ENCODE measurements around the gene PLGRKT.
"Not testable (repeated sequence)": the region's sequence is repeated elsewhere in the genome, so short reads cannot be mapped to it uniquely, and the experiment has no call there.

Gene PLGRKT

GRCh38 chr9:5452286-5452609, 14.5 kb upstream of the PLGRKT start:
- DNase-seq (ENCODE audit: low spot score) = no peak

DNA sequence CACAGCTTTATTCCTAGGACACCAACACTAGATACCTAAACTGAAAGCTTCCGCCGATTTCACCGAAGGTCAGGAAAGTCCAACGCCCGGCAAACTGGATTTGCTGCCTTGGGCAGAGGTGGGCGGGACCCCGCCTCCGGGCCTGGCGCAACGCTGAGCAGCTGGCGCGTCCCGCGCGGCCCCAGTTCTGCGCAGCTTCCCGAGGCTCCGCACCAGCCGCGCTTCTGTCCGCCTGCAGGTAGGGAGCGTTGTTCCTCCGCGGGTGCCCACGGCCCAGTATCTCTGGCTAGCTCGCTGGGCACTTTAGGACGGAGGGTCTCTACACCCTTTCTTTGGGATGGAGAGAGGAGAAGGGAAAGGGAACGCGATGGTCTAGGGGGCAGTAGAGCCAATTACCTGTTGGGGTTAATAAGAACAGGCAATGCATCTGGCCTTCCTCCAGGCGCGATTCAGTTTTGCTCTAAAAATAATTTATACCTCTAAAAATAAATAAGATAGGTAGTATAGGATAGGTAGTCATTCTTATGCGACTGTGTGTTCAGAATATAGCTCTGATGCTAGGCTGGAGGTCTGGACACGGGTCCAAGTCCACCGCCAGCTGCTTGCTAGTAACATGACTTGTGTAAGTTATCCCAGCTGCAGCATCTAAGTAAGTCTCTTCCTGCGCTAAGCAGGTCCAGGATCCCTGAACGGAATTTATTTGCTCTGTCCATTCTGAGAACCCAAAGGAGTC, 12.8 kb upstream of the PLGRKT start, which contains the start of gene CD274:
CD274 (plus strand) TSS at position 184 of the 733 bp plus-strand sequence. CDS start 5,572 bp downstream, outside the sequence.
- DNase-seq (ENCODE audit: low spot score) = peak; percentile 60

DNA sequence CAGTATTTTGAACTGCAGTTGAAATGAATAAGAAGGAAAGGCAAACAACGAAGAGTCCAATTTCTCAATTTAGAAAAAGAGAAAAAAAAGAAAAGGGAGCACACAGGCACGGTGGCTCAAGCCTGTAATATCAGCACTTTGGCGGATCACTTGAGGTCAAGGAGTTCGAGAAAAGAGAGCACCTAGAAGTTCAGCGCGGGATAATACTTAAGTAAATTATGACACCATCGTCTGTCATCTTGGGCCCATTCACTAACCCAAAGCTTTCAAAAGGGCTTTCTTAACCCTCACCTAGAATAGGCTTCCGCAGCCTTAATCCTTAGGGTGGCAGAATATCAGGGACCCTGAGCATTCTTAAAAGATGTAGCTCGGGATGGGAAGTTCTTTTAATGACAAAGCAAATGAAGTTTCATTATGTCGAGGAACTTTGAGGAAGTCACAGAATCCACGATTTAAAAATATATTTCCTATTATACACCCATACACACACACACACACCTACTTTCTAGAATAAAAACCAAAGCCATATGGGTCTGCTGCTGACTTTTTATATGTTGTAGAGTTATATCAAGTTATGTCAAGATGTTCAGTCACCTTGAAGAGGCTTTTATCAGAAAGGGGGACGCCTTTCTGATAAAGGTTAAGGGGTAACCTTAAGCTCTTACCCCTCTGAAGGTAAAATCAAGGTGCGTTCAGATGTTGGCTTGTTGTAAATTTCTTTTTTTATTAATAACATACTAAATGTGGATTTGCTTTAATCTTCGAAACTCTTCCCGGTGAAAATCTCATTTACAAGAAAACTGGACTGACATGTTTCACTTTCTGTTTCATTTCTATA, 12.0 kb upstream of the PLGRKT start:
- no peak for DNase-seq (ENCODE audit: low spot score)

DNA sequence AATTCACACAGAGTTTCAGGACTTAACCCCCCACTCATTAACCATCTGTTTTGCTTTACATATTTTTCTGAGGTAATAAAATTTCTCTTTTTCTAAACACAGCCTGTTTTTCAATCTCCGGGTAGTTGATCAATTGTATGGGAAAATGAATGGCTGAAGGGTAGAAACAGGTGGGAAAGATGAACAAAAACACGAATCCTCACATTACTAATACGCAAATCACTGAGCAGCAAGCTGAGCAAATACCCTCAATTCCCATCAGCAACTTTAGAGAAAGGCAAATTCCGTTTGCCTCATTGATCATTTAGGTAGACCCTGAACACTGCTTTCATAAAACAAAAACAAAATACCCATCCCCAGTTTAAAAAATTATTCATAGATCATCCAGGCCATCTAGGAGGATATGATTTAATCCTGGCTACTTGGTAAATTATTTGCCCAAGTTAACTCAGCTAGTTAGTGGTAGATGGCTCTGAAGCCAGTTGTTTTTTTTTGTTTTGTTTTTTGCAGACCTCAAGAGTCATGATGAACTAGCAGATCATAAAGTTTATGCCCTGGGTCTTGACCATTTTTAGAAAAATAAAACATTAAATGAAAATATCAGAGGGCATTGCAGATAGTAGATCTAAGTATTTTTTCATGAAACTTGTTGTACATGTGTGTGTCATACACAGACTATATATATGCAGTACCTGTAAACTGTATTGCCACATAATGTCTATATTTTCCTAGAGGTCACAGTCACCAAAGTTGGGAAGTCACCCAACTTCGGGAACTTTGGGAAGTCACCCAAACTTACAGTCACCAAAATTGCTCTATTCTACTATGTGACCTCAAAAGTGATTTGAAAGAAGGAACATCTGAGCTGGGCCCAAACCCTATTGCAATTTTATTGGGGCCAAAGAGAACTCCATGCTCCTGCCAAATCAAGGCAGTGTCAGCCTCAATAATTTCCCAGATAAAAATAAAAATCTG, 11.0 kb upstream of the PLGRKT start:
- no peak for DNase-seq (ENCODE audit: low spot score)

DNA sequence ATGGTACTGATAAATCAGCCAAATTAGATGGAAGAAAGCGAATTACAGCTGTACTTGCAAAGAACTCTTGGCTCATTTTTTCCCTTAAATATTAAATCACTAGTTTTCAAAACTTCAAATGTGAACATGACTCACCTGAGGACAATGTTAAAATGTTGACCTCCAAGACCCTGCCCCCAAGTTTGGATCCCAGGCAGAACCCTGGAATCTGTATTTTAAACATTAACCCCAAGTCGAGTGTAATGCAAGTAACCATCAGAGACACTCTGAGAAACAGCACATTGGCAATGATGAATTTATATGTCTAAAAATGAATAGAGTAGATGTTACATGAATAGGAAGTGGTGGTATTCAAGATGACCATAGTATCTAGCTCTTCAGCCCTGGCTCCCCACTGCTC, 10.3 kb upstream of the PLGRKT start:
- DNase-seq (ENCODE audit: low spot score) = no peak

- no peak for DNase-seq (ENCODE audit: low spot score)
Measured at GRCh38 chr9:5447337-5447736, 9.6 kb upstream of the PLGRKT start.

GRCh38 chr9:5446451-5447236, 8.9 kb upstream of the PLGRKT start:
- DNase-seq (ENCODE audit: low spot score) = no peak

- no peak for DNase-seq (ENCODE audit: low spot score)
Measured at GRCh38 chr9:5445886-5446285, 8.2 kb upstream of the PLGRKT start.

DNA sequence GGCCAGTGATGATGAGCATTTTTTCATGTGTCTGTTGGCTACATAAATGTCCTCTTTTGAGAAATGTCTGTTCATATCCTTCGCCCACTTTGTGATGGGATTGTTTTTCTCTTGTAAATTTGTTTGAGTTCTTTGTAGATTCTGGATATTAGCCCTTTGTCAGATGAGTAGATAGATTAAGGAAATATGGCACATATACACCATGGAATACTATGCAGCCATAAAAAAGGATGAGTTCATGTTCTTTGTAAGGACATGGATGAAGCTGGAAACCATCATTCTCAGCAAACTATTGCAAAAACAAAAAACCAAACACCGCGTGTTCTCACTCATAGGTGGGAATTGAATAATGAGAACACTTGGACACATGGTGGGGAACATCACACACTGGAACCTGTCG, 7.4 kb upstream of the PLGRKT start:
- DNase-seq (ENCODE audit: low spot score) = not testable (repeated sequence)

GRCh38 chr9:5443850-5444249, 6.1 kb upstream of the PLGRKT start:
- DNase-seq (ENCODE audit: low spot score) = no peak

- no peak for DNase-seq (ENCODE audit: low spot score)
Measured at GRCh38 chr9:5442400-5443011, 4.8 kb upstream of the PLGRKT start.

- DNase-seq (ENCODE audit: low spot score) = no peak
Measured at GRCh38 chr9:5441043-5441442, 3.3 kb upstream of the PLGRKT start.

- no peak for DNase-seq (ENCODE audit: low spot score)
Measured at GRCh38 chr9:5440426-5440825, 2.7 kb upstream of the PLGRKT start.

GRCh38 chr9:5438301-5439162, 807 bp upstream of the PLGRKT start:
- no peak for DNase-seq (ENCODE audit: low spot score)

DNA sequence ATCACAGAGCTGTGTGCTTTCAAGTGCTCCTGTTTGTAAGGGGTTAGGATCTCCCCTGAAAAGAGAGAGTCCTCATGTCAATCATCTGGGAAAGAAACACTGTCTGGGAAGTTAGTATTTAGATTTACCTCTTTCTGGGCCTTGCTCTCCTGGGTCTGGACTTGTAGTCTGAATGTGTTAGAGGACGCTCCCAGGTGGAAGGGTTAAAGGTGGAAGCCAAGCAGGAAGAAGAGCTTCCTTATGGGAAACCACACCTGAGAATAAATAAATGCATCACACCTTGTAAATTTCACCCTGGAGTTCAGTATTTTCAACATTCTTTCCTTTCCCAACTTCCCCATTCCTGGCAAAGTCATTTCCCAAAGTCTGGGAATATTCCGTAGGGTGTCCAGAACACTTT, 1.3 kb downstream of the PLGRKT start:
- no peak for DNase-seq (ENCODE audit: low spot score)

- no peak for DNase-seq (ENCODE audit: low spot score)
Measured at GRCh38 chr9:5435912-5436311, 1.8 kb downstream of the PLGRKT start.

GRCh38 chr9:5433841-5434810, 3.6 kb downstream of the PLGRKT start:
- not testable (repeated sequence) for DNase-seq (ENCODE audit: low spot score)

GRCh38 chr9:5433328-5433727, 4.4 kb downstream of the PLGRKT start:
- DNase-seq (ENCODE audit: low spot score) = not testable (repeated sequence)

GRCh38 chr9:5432890-5433289, 4.8 kb downstream of the PLGRKT start:
- DNase-seq (ENCODE audit: low spot score) = not testable (repeated sequence)
